ENCODE results near the gene FN1.

Gene FN1

DNA sequence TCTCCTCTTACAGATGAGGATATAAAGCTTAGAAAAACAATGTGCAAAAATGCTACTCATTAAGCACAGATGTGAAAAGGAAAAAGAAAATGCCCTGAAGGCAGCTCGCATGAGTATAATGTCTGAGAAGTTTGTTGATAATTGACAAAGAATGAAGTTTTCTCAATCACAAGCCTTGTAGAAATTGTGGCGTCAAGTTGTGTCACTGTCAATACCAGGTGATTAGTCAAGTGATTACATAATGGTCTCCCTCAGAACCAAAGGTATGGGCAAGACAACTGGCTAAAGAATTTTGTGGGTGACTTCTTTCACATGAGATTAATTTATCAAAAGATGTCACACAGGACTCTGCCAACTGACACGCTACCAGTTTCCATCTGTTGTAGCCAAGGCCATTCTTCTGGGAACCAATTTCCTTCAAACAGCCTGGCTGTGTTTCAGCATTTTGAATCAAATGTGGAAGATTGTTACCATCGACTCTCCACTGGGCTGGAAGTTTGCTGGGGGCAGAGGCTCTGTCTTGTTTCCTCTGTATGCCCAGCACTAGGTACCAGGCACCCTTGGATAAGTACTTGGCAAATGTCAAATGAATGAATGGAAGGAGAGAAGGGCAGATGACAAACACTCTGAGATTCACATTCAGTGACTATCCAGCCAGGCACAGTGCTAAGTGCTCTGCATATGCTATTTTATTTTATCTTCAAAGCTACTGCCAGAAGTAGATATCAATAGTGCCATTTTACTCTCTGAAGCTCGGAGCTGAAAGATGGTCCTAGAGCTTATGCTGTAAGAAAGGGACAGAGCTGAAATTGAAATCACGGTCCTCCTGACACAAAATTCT is 5.9 kb upstream of the FN1 start:
- DNase-seq (no peak), ATAC-seq (no peak)

DNA sequence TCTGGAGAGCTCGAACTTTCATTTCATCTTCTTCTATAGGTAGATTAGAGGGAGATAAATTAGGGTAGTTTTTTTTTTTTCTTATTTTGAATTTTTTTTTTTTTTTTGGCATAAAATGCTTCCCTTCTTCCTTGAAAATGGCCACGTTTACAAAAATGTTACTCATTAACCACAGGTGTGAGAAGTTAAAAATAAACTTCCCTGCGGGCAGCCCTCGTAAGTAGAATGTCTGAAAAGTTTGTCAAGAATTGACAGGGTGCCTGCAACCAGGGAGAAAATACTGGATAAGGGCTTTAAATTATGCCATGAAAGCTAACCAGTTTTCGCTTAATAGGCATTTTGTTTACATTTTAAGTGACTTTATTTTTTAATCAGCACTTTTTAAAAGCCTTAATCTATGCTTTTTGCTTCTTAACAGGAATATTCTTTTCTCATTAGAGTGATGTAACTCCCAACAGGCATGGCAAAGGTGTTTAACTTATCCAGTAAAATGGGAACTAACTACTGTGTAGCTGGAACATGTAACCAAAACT is 4.2 kb upstream of the FN1 start:
- ATAC-seq (no peak), DNase-seq (no peak)

DNA sequence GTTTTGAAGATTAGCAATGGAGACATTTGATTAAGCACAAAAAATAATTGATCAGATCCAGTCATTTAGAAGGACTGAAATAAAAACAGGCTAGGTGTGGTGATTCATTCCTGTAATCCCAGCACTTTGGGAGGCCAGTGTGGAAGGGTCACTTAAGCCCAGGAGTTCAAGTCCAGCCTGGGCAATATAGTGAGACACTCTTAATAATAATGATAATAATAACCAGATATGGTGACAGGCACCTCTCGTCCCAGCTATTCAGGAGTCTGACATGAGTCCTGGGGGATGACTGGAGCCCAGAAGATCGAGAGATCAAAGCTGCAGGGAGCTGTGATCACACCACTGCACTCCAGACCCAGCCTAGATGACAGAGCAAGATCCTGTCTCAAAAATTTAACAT is 3.5 kb upstream of the FN1 start:
- DNase-seq (no peak), ATAC-seq (no peak)

DNA sequence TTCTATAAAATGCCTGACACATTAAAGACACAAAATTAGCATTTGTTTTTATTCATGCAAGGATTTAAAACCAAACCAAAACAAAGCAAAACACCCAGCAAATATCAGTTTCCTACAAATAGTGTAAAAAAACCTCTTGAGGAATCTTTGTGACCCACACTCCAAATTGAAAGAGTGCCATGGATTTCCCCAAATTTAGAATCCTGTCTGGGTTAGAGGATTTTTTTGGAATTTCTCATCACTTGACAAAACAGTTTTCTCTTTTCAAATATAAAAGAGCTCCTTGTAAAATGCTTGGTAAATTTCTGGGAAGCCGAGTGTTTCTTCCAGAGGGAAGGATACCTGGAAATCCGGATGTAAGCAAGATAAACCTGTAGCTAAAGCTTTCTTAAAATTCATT is 1.7 kb upstream of the FN1 start:
- ATAC-seq: no peak
- no peak for DNase-seq

DNA sequence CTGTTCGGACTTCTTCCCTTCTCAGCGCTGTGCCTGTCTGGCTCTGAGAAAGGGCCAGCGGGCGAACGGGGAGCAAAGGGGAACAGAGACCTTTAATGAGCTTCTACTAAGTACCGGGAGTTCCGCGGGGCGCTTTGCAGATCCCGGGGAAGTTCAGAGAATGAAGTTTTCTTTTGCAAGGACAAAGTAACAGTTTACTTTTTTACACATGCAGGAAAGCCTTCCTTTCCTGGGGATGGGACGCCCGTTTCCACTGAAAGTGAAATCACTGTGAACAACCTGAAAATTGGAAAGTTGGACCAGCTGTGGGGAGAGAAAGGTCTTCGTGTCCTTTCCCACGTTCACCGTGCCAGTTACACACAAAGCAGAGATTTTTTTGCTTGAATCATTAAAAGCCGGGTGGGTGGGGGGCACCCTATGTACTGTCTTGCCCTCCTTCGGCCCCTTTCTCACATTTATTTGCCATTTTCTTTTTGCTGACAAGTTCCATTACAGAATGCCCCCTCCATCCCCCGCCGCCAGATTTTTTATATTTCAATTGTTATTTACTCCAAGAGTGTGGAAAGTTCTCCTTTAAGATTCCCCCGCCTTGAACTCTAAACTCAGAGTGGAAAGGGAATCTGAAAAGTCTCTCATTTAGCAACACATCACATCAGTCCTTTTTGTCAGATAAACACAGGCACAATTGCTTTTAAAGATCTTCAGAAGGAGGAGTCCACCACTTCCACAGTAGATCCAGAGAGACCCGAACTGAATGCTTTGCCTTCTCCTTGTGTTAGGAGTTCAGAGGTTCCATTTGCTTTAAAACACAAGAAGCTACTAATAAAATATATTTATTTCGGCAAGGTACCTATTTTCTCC is 1.1 kb upstream of the FN1 start:
- peak; percentile 14 for DNase-seq

DNA sequence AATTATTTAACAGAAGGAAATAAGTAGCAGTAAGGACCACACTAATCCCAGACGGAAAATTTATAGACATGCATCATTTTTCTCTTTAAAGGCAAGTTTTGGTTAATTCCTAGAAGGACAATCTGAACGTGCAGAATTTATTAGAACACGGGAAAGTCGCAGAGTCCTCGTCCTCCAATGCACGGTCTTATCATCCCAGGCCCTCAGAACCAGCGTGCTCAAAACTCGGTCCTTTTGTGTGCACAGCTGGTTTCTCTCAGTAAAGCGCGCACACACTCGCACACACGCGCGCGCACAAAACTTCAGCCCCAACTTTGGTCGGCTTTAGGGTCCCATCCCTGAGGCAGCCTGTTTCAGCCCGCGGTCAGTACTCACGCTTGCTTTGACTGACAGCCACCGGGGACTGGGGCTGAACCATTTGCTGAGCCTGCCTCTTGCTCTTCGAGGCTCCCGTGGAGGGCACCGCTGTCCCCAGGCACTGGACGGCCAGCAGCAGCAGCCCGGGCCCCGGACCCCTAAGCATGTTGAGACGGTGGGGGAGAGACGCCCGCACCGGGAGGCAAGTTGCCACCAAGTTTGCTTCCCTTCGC is 493 bp downstream of the FN1 start:
- DNase-seq (peak; percentile 6), ATAC-seq (peak; percentile 50)

More for the DNA sequence above, 1.1 kb upstream of the FN1 start:
- no peak for ATAC-seq

DNA sequence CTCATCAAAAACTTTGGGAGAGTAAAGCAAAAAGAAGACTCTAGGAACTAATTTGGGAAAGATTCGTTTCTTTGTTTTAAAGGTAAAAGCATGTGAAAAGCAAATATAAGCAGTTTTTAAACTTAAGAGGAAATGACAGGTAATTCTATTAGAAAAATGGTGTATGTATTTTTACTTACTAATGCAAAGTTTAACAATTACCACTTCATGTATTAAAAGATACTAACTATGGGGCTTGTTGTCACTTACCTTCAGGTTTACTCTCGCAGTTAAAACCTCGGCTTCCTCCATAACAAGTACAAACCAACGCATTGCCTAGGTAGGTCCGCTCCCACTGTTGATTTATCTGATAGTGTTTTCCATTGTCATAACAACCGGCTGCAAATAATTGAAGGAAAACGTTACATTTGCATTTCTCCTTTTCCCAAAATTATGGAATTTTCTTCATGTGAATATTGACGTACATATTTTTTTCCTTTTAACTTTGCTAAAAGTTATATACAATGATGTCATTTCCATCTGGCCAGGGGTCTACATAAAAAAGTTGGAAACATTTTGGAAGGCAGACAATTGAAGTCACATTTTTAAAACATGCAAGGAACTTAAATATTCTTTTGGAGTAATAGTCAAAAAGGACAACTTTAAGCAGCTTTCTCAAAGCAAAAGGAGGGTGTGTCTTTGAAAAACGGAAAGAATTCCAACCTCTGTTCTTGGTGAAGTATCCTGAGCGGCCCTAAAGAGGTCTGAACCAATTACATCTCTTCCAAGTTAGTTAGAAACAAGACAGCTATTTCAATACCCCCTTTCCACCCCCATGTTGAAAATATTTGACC is 1.2 kb downstream of the FN1 start:
- ATAC-seq: no peak
- no peak for DNase-seq

DNA sequence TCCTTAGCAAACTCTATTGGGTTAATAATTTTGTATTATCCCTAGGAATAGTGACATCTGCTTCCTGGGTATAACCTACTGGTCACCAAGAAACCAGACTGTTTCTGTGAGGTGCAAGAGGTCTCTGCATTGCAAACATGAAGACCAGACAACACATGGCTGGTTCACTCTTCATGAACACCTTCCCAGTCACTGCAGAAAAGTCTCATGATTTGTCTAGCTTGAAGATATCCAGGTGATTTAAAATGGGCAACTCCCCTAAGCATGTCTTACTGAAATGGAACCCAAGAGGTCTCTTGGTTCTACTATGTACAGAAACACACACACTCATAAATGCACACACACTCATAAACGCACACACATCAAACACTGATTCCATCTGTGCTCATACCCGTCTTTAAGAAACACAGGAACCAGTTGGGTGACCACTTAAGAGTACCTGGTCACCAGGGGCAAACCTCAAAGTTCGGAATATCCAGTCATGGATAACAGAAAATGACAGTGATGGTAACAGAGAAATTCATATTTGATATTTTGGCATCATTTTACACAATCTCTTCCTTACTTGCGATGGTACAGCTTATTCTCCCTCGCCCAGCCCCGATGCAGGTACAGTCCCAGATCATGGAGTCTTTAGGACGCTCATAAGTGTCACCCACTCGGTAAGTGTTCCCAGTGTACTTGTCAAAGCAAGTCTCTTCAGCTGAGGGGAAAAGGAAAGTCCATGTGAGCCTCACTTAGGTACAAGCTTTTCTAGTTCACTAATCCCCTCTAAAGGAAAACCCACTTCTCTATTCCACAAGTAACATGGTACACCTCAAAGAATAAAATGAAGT is 2.9 kb downstream of the FN1 start:
- no peak for ATAC-seq
- no peak for DNase-seq

DNA sequence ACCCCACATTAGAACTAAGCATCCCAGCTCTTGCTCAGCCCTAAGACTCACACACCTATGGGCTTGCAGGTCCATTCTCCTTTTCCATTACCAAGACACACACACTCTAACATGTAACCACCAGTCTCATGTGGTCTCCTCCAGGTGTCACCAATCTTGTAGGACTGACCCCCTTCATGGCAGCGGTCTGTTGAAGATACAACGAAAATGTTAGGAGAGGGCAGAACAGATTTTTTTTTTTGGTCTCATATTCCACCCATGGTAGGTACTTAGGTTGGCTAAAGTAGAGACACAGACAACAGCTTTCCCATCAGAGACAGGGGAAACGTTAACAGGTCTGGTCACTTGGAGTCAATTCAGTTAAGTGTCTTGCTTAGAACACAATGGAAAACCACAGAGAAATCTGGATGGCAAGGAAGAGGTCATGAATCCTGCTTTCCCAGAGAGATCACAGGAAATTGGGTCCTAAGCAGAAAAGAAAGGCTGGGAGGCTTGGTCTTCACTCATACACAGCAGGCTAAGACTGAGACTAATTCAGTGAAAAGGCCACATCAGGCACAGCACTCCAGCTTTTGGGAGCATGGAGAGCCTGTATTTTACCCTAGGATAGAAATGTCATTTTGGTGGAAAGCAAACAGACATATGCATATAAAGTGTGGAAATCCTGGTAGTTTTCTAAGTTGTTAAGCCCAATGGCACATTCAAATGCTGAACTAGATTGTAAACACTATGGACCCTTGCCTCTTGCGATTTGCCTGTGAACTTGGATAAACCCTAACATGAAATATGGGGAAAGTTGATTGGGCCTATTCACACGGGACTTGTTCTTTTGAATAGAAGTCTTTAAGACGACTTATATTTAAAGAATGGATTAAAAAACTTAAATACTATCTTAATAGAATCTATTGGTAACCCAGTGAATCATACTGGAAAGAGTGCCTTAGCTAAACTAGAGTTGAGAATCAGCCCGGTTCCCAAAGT is 3.8 kb downstream of the FN1 start:
- no peak for DNase-seq
- no peak for ATAC-seq

DNA sequence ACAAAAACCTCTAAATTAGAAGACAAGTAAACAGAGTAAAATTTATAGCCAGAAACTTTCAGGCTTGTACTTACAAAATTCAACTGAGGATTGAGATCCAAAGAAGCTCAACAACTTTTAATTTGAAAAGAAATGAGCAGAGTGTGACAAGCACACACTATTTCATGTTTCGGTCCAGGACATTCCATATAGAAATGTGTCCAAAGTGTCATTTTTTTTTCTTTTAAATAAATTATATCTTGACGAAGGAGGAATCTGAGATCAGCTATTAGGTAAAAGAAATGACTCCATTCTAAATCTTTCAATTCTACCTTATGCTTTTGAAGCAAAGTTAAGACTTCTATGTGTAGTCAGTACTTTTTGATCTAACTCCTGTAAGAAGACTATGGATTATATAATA is 4.6 kb downstream of the FN1 start:
- DNase-seq (no peak), ATAC-seq (no peak)

DNA sequence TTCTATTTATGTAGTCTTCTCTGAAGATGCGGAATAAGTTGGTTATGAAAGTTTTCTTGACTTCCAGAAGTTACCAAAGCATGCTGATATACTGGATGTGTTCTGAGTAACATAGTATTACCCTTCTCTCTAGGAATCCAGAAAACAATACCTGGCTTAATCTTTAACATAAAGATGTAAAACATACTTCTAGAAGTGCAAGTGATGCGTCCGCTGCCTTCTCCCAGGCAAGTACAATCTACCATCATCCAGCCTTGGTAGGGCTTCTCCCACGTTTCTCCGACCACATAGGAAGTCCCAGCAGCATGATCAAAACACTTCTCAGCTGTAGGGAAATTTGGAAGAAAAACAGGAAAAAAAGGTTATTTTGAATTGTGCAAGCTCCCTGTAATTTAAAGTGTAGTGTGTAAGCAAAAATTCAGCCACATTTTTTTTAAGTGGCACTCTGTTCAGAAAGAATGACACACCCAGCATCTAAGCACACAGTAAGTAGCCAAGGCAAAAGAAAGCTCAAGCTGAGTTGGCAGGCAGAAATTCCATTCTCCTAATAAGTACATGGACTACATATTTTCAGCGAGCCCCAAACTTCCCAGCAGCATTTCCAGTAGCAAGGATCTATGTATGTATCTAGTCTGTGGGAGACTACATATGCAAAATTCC is 5.2 kb downstream of the FN1 start:
- DNase-seq: no peak
- ATAC-seq: no peak

DNA sequence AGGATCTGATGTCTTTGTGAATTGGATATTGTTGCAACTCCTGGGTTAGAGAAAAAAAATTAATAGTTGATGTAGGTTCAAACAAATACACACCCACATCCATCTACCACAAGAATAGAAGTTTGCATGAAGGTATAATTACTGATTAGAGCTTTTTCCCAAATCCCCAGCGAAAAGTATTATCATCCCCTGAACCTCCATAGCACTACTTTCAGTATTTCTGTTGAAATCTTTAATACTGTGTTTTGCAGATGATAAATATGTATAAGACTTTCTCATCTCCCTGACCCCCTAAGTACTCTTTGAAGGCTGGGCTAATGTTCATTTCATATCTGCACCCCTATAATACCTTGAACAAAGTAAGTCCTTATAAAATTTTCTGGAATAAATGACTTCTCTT is 6.4 kb downstream of the FN1 start:
- no peak for ATAC-seq
- DNase-seq: no peak

DNA sequence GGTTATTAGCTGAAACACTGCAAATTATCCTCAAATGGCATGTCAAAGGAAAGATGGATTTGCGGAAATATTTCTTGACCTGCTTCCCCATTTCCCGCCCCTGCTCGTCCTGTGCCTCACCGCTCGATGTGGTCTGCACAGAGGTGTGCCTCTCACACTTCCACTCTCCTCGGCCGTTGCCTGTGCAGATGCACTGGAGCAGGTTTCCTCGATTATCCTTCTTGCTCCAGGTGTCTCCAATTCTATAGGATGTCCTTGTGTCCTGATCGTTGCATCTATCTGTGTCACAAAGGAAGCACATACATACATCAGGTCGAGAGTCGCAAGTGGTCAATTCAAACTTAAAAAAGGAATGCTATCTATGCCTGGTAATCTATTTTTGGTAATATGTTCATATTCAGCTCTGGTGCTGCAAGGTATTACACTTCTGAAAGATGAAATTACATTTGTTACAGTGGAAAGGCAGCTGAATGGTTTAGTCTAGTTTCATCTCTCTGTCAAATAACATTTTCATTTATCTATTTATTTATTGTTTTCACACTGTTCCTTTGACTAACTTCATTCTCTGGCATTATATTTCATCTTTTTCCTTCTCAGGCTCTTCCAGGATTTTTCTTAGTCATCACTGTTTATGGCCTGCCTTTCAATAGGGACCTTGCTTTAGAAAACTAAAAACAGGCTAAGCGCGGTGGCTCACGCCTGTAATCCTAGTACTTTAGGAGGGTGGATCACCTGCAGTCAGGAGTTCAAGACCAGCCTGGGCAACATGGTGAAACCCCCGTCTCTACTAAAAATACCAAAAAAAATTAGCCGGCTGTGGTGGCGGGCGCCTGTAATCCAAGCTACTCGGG is 7.6 kb downstream of the FN1 start:
- ATAC-seq (no peak), DNase-seq (no peak)

DNA sequence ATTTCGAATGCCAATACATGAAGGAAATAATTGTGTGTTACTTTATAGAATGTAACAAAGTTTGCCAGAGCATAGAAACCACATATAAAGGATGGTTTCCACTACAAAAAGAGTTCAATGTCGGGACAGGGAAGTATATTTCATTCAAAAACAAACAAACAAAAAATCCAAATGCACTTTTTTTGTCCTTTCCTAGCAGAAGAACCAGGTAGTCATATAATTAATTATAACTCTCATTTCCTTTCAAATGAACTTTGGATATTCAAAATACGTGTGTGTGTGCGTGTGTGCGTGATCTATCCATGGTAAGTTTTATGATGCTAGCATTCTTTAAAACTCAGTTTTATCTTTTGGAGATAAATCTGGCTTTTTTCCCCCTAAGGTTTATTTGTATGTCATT is 8.3 kb downstream of the FN1 start:
- DNase-seq (no peak), ATAC-seq (no peak)

DNA sequence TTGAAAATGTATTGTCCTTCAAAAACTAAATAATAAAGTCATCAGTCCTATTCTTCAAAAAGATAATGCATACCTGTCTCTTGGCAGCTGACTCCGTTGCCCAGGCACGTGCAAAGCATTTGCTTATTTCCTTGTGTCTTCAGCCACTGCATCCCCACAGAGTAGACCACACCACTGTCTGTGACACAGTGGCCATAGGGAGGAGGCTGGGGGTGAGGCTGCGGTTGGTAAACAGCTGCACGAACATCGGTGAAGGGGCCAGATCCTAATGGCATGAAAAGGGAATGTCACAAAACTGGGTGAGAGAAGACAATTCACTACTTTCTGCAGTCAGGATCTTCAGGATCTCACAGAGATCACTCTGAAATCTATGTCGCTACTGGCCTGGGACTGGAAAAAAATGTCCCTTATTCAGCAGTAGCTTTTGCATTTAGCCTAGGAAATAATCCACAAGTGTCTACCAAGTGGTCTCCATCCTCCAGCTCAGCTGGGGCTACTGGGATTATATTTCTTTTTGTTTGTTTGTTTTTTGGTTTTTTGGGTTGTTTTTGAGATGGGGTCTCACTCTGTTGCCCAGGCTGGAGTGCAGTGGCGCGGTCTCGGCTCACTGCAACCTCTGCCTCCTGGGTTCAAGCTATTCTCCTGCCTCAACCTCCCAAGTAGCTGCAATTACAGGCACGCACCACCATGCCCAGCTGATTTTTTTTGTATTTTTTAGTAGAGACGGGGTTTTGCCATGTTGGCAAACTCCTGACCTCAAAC is 10.7 kb downstream of the FN1 start:
- DNase-seq (no peak), ATAC-seq (no peak)

DNA sequence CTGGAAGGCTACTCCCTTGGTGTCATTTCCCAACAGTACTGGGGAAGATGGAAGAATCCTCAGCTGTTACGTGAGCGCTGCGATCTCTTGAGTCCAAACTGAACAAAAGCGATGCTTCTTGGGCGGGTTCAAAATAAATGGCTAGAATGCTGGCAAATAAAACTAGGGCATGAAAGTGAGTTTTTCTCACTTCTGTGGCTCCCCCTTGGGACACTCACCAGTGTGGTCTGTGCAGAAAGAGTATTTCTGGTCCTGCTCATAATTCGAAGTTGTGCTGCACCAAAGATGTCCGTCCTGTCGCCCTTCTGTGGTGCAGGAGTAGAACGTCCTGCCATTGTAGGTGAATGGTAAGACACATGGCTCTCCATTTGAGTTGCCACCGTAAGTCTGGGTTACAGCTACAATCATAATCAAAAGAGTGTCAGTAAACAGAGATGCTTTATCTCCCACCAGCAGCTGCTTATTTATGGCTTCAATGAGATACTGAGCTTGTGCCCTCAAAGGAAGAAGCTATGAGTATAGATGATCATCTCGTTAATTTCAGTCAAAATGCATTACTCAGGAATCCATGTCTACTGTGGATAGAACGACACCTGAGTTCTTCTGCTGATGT is 11.8 kb downstream of the FN1 start:
- no peak for DNase-seq
- ATAC-seq: no peak

DNA sequence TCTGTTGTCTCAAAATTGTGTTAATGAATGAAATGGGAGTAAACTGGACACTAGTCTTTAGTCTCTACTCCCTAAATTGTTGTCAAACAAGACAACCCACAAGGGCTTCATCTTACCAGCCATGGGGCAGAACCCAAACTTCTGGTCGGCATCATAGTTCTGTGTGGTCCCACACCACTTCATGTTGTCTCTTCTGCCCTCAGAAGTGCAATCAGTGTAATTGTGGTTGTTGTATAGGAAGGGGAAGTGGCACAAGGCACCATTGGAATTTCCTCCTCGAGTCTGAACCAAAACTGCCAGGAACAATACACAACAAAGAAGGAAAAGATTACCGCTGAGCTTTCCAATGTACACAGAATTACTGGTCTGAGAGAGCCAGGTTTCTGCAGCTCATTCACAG is 12.6 kb downstream of the FN1 start:
- DNase-seq (no peak), ATAC-seq (no peak)
